HUES48 (cell line): ENCODE measurements around the gene BRWD1.
"Not testable (repeated sequence)": the region's sequence is repeated elsewhere in the genome, so short reads cannot be mapped to it uniquely, and the experiment has no call there.

Experiments
- H3K27ac ChIP-seq: one replicate; pipeline ENCODE4 v1.7.0; 2013; ENCODE audit warnings: low read depth, low read length, inconsistent platforms
- H3K27me3 ChIP-seq: 2 replicates; pipeline ENCODE4 v1.6.1; 2013; ENCODE audit warnings: mild to moderate bottlenecking, low read length; ENCODE audit not compliant: control insufficient read depth, insufficient read depth
- H3K36me3 ChIP-seq: 2 replicates; pipeline ENCODE4 v1.6.1; 2013; ENCODE audit warnings: low read length; ENCODE audit not compliant: control insufficient read depth, insufficient read depth
- H3K4me1 ChIP-seq: 2 replicates; pipeline ENCODE4 v1.6.1; 2013; ENCODE audit warnings: mild to moderate bottlenecking, low read length; ENCODE audit not compliant: control insufficient read depth, insufficient read depth
- H3K4me3 ChIP-seq: 2 replicates; pipeline ENCODE4 v1.5.1; 2013; ENCODE audit warnings: mild to moderate bottlenecking, low read depth, low read length
- H3K9ac ChIP-seq: 2 replicates; pipeline ENCODE4 v1.6.1; 2013; ENCODE audit warnings: mild to moderate bottlenecking, low read depth, low read length, moderate library complexity
- H3K9me3 ChIP-seq: 2 replicates; pipeline ENCODE4 v1.6.1; 2013; ENCODE audit warnings: low read length; ENCODE audit not compliant: control insufficient read depth, insufficient read depth

BRWD1 gene

GRCh38 chr21:39152271-39152670 is 161.2 kb downstream of the BRWD1 start:
- Histone ChIP-seq H3K9ac (no peak overlapping the region), H3K9me3 (no peaks in the 10 kb centered on the region), H3K36me3 (no peaks in the 10 kb centered on the region), H3K27ac (no peak overlapping the region), H3K27me3 (no peaks in the 10 kb centered on the region), H3K4me3 (no peak overlapping the region), H3K4me1 (no peaks in the 10 kb centered on the region)

- Histone ChIP-seq H3K9me3 (no peaks in the 10 kb centered on the region), H3K27ac (no peak overlapping the region), H3K4me1 (no peaks in the 10 kb centered on the region), H3K9ac (no peak overlapping the region), H3K27me3 (no peaks in the 10 kb centered on the region), H3K4me3 (no peak overlapping the region), H3K36me3 (no peaks in the 10 kb centered on the region)
These were observed 162.6 kb downstream of the BRWD1 start for GRCh38 chr21:39150877-39151276.

DNA sequence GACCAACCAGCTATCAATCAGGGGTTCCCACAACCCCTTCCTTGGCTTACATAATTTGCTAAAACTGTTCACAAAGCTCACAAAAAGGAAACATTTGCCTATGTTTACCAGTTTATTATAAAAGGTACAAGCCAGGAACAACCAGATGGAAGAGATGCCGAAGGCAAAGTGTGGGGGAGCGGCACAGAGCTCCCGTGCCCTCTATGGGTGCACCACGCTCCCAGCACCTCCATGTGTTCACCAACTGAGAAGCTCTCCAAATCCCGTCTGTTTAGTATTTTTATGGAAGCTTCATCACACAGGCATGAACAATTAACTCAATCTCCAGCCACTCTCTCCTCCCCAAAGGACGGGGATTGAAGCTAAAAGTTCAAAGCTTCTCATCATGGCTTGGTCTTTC is 163.1 kb downstream of the BRWD1 start:
- no peaks in the 10 kb centered on the region for H3K36me3 ChIP-seq
- H3K9me3 ChIP-seq: no peaks in the 10 kb centered on the region
- no peak overlapping the region for H3K27ac ChIP-seq
- no peaks in the 10 kb centered on the region for H3K27me3 ChIP-seq
- no peak overlapping the region for H3K4me3 ChIP-seq
- H3K9ac ChIP-seq: no peak overlapping the region
- no peaks in the 10 kb centered on the region for H3K4me1 ChIP-seq

DNA sequence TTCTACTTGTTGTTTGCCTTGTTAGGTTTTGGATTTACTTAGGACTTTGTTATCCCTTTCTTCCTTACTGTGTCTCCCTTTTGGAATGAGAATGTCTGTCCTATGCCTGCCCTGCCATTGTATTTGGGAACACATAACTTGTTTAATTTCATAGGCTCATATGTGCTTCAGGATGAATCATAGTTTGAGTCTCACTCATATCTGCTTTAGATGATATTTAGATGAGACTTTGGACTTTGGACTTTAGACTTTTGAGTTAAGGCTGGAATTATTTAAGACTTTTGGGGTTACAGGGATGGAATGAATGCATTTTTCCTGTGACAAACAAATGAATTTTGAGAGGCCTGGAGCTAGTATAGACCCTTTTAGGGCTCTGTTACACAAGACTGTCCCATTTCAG is 163.6 kb downstream of the BRWD1 start:
- Histone ChIP-seq H3K36me3 (no peaks in the 10 kb centered on the region), H3K4me3 (no peak overlapping the region), H3K4me1 (no peaks in the 10 kb centered on the region), H3K9me3 (no peaks in the 10 kb centered on the region), H3K9ac (no peak overlapping the region), H3K27ac (no peak overlapping the region), H3K27me3 (no peaks in the 10 kb centered on the region)

DNA sequence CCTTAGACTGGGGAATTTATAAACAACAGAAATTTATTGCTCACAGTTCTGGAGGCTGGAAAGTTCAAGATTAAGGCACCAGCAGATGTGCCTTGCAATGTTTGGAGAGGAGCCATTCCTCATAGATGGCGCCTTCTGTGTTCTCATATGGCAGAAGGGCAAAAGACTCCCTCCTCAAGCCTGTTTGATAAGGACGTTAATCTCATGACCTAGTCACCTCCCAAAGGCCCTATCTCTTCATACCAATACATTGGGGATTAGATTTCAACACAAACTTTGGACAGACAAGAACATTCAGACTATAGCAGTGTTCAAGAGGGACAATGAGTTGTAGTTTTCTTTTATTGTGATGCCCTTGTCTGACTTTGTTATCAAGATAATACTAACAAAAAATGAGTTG is 164.5 kb downstream of the BRWD1 start:
- H3K27ac ChIP-seq: no peak overlapping the region
- no peaks in the 10 kb centered on the region for H3K27me3 ChIP-seq
- H3K4me3 ChIP-seq: no peak overlapping the region
- H3K9ac ChIP-seq: no peak overlapping the region
- H3K36me3 ChIP-seq: no peaks in the 10 kb centered on the region
- no peaks in the 10 kb centered on the region for H3K4me1 ChIP-seq
- no peaks in the 10 kb centered on the region for H3K9me3 ChIP-seq

DNA sequence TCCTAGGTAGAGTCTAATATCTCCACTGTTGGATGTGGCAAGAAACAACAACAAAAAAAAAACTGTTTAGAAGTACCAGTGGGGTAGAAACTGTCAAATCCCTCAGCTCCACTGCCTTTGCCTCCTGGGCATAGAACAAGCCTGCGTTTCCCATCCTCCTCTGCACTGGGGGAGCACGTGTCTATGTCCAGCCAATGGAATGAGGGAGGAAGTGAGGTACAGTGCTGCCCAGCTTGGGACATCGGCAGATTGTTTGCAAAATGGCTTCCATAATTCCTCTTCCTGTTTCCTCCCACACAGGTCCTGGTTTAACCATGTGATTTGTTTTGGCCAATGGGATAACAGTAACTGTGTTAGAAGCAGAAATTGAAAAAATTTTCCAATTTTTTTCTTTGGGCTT is 169.2 kb downstream of the BRWD1 start:
- no peak overlapping the region for H3K27ac ChIP-seq
- no peak overlapping the region for H3K9ac ChIP-seq
- H3K4me1 ChIP-seq: no peaks in the 10 kb centered on the region
- H3K4me3 ChIP-seq: no peak overlapping the region
- no peaks in the 10 kb centered on the region for H3K9me3 ChIP-seq
- no peaks in the 10 kb centered on the region for H3K36me3 ChIP-seq
- H3K27me3 ChIP-seq: no peaks in the 10 kb centered on the region

GRCh38 chr21:39142972-39143371 is 170.5 kb downstream of the BRWD1 start:
- no peaks in the 10 kb centered on the region for H3K36me3 ChIP-seq

DNA sequence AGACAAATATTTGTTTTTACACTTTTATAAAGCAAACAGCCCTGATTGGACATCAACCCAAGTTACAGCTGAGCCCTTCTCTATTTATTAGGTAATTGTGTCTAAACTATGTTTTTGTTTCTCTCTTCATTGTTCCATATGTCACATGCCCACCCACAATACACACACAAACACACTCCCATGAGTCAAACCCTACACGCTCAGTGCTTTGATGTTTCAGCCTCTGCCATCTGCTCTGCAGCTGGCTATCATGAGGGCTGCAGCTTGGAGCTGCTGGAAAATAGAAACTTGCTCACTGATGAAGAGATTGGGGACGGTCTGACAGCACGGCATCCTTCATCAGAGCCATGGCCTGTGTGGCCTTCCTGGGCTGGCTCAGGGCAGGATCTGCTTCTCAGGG is 171.9 kb downstream of the BRWD1 start:
- H3K27ac ChIP-seq: no peak overlapping the region
- no peak overlapping the region for H3K4me3 ChIP-seq
- H3K27me3 ChIP-seq: no peaks in the 10 kb centered on the region
- H3K36me3 ChIP-seq: no peaks in the 10 kb centered on the region
- H3K9ac ChIP-seq: no peak overlapping the region
- no peaks in the 10 kb centered on the region for H3K9me3 ChIP-seq
- H3K4me1 ChIP-seq: peaks cover 14% of the 10 kb centered on the region

More at GRCh38 chr21:39142972-39143371, 170.5 kb downstream of the BRWD1 start:
- Histone ChIP-seq H3K27me3 (no peaks in the 10 kb centered on the region), H3K27ac (no peak overlapping the region), H3K4me3 (no peak overlapping the region), H3K9ac (no peak overlapping the region), H3K4me1 (peaks cover 4% of the 10 kb centered on the region), H3K9me3 (no peaks in the 10 kb centered on the region)

- H3K36me3 ChIP-seq: no peaks in the 10 kb centered on the region
- H3K4me3 ChIP-seq: no peak overlapping the region
- peak overlapping the region; percentile 44 for H3K27ac ChIP-seq
- no peaks in the 10 kb centered on the region for H3K9me3 ChIP-seq
- H3K9ac ChIP-seq: peak overlapping the region; percentile 38; the same call in 1 of the 2 replicates
- H3K27me3 ChIP-seq: no peaks in the 10 kb centered on the region
- H3K4me1 ChIP-seq: peaks cover 14% of the 10 kb centered on the region
These were observed 175.9 kb downstream of the BRWD1 start for GRCh38 chr21:39137248-39138178.

DNA sequence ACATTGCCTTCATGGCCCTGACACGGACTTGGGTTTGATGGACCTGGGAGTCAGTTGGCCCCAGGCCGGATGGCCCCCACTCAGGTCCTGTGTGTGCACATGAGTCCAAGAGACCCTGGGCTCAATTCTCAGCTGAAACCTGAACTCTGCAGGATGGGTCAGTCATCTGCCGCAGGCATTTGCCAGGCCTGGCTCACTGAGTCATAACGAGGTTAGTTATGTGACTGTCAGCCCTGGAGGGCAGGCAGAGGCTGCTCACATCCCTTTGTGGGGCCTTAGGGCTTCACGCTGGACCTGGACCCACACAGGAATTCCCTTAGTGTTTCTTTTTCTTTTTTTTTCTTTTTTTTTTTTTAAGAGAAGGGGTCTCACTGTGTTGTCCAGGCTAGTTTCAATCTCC is 176.7 kb downstream of the BRWD1 start:
- peaks cover 14% of the 10 kb centered on the region for H3K4me1 ChIP-seq
- no peaks in the 10 kb centered on the region for H3K27me3 ChIP-seq
- H3K9me3 ChIP-seq: no peaks in the 10 kb centered on the region
- no peak overlapping the region for H3K9ac ChIP-seq
- no peak overlapping the region for H3K27ac ChIP-seq
- no peak overlapping the region for H3K4me3 ChIP-seq
- no peaks in the 10 kb centered on the region for H3K36me3 ChIP-seq

- peaks cover 14% of the 10 kb centered on the region for H3K4me1 ChIP-seq
- H3K4me3 ChIP-seq, H3K27me3 ChIP-seq, H3K36me3 ChIP-seq, H3K27ac ChIP-seq, H3K9me3 ChIP-seq, H3K9ac ChIP-seq: not testable (repeated sequence)
These were observed 177.3 kb downstream of the BRWD1 start for GRCh38 chr21:39136138-39136537.
